ENCODE data around the gene SDK1.
"Not testable (repeated sequence)": the region's sequence is repeated elsewhere in the genome, so short reads cannot be mapped to it uniquely, and the experiment has no call there.

SDK1 gene

GRCh38 chr7:3582145-3582544 is 281.1 kb downstream of the SDK1 start:
- not testable (repeated sequence) for DNase-seq (ENCODE audit: low spot score)

GRCh38 chr7:3585826-3586225 is 284.8 kb downstream of the SDK1 start:
- no peak for DNase-seq (ENCODE audit: low spot score)

- DNase-seq (ENCODE audit: low spot score): no peak
These were observed 287.3 kb downstream of the SDK1 start for GRCh38 chr7:3588341-3588740.

- DNase-seq (ENCODE audit: low spot score): no peak
These were observed 288.7 kb downstream of the SDK1 start for GRCh38 chr7:3589752-3590151.

- DNase-seq (ENCODE audit: low spot score): no peak
These were observed 290.2 kb downstream of the SDK1 start for GRCh38 chr7:3591219-3591618.

GRCh38 chr7:3591944-3592343 is 290.9 kb downstream of the SDK1 start:
- no peak for DNase-seq (ENCODE audit: low spot score)

- DNase-seq (ENCODE audit: low spot score): no peak
These were observed 291.5 kb downstream of the SDK1 start for GRCh38 chr7:3592401-3593134.

GRCh38 chr7:3594901-3595300 is 293.8 kb downstream of the SDK1 start:
- DNase-seq (ENCODE audit: low spot score): no peak

GRCh38 chr7:3598854-3599253 is 297.8 kb downstream of the SDK1 start:
- no peak for DNase-seq (ENCODE audit: low spot score)

- no peak for DNase-seq (ENCODE audit: low spot score)
These were observed 304.2 kb downstream of the SDK1 start for GRCh38 chr7:3605222-3605621.

GRCh38 chr7:3606436-3606835 is 305.4 kb downstream of the SDK1 start:
- no peak for DNase-seq (ENCODE audit: low spot score)

GRCh38 chr7:3607847-3608246 is 306.8 kb downstream of the SDK1 start:
- no peak for DNase-seq (ENCODE audit: low spot score)

GRCh38 chr7:3616306-3616705 is 315.3 kb downstream of the SDK1 start:
- DNase-seq (ENCODE audit: low spot score): no peak

- no peak for DNase-seq (ENCODE audit: low spot score)
These were observed 329.0 kb downstream of the SDK1 start for GRCh38 chr7:3630081-3630480.

GRCh38 chr7:3634396-3634795 is 333.3 kb downstream of the SDK1 start:
- DNase-seq (ENCODE audit: low spot score): no peak

GRCh38 chr7:3636131-3636860 is 335.2 kb downstream of the SDK1 start:
- no peak for DNase-seq (ENCODE audit: low spot score)

GRCh38 chr7:3639253-3639652 is 338.2 kb downstream of the SDK1 start:
- DNase-seq (ENCODE audit: low spot score): no peak

- DNase-seq (ENCODE audit: low spot score): no peak
These were observed 340.5 kb downstream of the SDK1 start for GRCh38 chr7:3641582-3641981.

GRCh38 chr7:3643091-3643490 is 342.0 kb downstream of the SDK1 start:
- DNase-seq (ENCODE audit: low spot score): no peak

GRCh38 chr7:3648276-3648675 is 347.2 kb downstream of the SDK1 start:
- no peak for DNase-seq (ENCODE audit: low spot score)

- DNase-seq (ENCODE audit: low spot score): no peak
These were observed 348.2 kb downstream of the SDK1 start for GRCh38 chr7:3649250-3649649.

- no peak for DNase-seq (ENCODE audit: low spot score)
These were observed 348.8 kb downstream of the SDK1 start for GRCh38 chr7:3649678-3650440.

- DNase-seq (ENCODE audit: low spot score): no peak
These were observed 349.8 kb downstream of the SDK1 start for GRCh38 chr7:3650844-3651243.

All from hematopoietic multipotent progenitor cell treated with erythropoietin and hydrocortisone succinate and interleukin-3 and kit ligand, for 15 days (in vitro differentiated cells).